Retinal pigment epithelial cell (primary cell): ENCODE results near the gene C1orf35.

ENCODE experiments used
- DNase-seq: peaks from one replicate; pipeline ENCODE4 v3.0.0-alpha.2; 2010; ENCODE audit warnings: low read depth
- H3K4me3 ChIP-seq: 2 replicates; pipeline ENCODE4 v1.5.1; 2011; ENCODE audit warnings: mild to moderate bottlenecking, low read length, control low read depth, moderate library complexity
- CTCF ChIP-seq: conservative IDR thresholded peaks from 2 replicates; pipeline ENCODE4 v1.5.1; 2011; ENCODE audit warnings: low read depth, low read length, control low read depth, inconsistent platforms

The C1orf35 gene

GRCh38 chr1:228109073-228109961, 6.2 kb upstream of the C1orf35 start, which contains the start of gene MRPL55:
MRPL55 (minus strand) TSS chr1:228109299; CDS start chr1:228108260, 1,039 bp downstream.
- DNase-seq = peak; percentile 82
- H3K4me3 ChIP-seq = peak within 1 kb of the TSS; percentile 96
- TF ChIP-seq CTCF = no peak

- no peak for TF ChIP-seq CTCF
- H3K4me3 ChIP-seq = peak overlapping the region; percentile 96
- DNase-seq = no peak
Measured at GRCh38 chr1:228108742-228109072, 5.6 kb upstream of the C1orf35 start.

DNA sequence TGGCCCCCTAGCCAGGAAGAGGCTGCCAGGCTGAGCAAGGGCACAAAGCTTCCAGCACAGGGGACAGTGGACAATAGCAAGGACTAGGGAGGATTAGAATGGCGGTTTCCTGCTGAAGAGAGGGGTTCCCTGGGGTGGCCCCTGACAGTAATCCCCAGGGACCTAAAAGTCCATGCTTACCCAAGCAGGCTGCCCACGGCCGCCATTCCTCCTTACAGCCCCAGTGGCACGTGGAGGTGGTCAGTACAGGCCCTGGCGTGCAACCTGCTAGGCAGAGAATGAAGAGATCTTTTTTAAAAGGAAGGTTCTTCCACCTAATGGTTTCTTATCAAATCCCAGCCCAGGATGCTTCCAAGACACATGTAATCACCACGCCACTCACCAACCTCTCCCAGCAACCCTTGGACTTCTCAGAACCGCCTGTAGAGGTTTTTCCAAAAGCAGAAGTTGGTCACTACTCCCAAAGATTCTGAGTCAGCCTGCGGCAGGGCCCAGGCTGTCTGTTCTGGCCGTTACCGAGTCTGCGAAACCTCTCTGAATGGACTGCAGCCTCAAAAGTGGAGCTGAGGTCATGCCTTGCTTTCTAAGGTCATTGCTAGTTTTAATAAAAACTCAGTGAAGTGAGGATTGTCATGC, 5.0 kb upstream of the C1orf35 start:
- H3K4me3 ChIP-seq = peak overlapping the region; percentile 96
- DNase-seq = no peak
- no peak for TF ChIP-seq CTCF

GRCh38 chr1:228107636-228108035, 4.5 kb upstream of the C1orf35 start:
- H3K4me3 ChIP-seq = no peak overlapping the region
- TF ChIP-seq CTCF = no peak
- DNase-seq = no peak

DNA sequence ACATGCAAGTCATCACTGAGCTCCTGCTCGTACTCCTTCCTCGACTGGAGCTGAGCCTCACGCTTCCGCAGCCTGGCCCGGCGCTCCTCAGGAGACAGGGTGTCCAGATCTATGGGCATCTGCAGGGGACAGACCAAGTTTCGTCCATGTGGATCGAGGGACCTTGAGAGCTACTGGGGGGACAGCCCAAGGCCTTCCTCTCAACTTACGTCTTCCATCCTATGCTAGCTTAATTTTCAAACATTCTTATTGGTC, 3.6 kb upstream of the C1orf35 start:
- no peak overlapping the region for H3K4me3 ChIP-seq
- DNase-seq = no peak
- TF ChIP-seq CTCF = no peak

GRCh38 chr1:228105996-228106799, 3.1 kb upstream of the C1orf35 start:
- TF ChIP-seq CTCF = no peak
- no peak for DNase-seq
- no peak overlapping the region for H3K4me3 ChIP-seq
